Neural cell (in vitro differentiated cells): ENCODE results near the gene NPR3.

Experiments
- CTCF ChIP-seq: fragments of 450-650 bp; IDR thresholded peaks from 2 replicates; pipeline ENCODE4 v1.5.1; 2014; ENCODE audit warnings: antibody characterized with exemption, mild to moderate bottlenecking, moderate library complexity; ENCODE audit not compliant: poor library complexity, severe bottlenecking
- EP300 ChIP-seq: fragments of 450-650 bp; conservative IDR thresholded peaks from 2 replicates; pipeline ENCODE4 v1.6.1; 2014; ENCODE audit warnings: antibody characterized with exemption, mild to moderate bottlenecking, moderate library complexity; ENCODE audit not compliant: poor library complexity, severe bottlenecking
- EZH2 ChIP-seq: fragments of 200-600, 300-800 bp; shearing (Covaris generic), sonication (generic); IDR thresholded peaks from 2 replicates; pipeline ENCODE4 v1.6.1; 2014; ENCODE audit warnings: antibody characterized with exemption, low read length, borderline replicate concordance, mild to moderate bottlenecking; ENCODE audit not compliant: insufficient read depth, poor library complexity, severe bottlenecking
- MXI1 ChIP-seq: fragments of 450-650 bp; conservative IDR thresholded peaks from 2 replicates; pipeline ENCODE4 v1.6.1; 2014; ENCODE audit warnings: antibody characterized with exemption, mild to moderate bottlenecking; ENCODE audit not compliant: poor library complexity, severe bottlenecking
- POLR2AphosphoS5 ChIP-seq: IDR thresholded peaks from 2 replicates; pipeline ENCODE4 v1.6.1; 2012
- RAD21 ChIP-seq: fragments of 450-650 bp; conservative IDR thresholded peaks from 2 replicates; pipeline ENCODE4 v1.6.1; 2014; ENCODE audit warnings: antibody characterized with exemption, mild to moderate bottlenecking, moderate library complexity
- REST ChIP-seq: IDR thresholded peaks from 2 replicates; pipeline ENCODE4 v1.6.1; 2012; ENCODE audit warnings: borderline replicate concordance
- SMC3 ChIP-seq: fragments of 450-650 bp; conservative IDR thresholded peaks from 2 replicates; pipeline ENCODE4 v1.6.1; 2014; ENCODE audit warnings: antibody characterized with exemption, mild to moderate bottlenecking, moderate library complexity; ENCODE audit not compliant: poor library complexity
- TAF1 ChIP-seq: IDR thresholded peaks from 2 replicates; pipeline ENCODE4 v1.6.1; 2012; ENCODE audit warnings: low read depth

GRCh38 chr5:32683125-32683524, 28.0 kb upstream of the NPR3 start:
- no peak for TF ChIP-seq CTCF
- TF ChIP-seq POLR2AphosphoS5 = no peak
- no peak for TF ChIP-seq EZH2
- no peak for TF ChIP-seq REST
- no peak for TF ChIP-seq SMC3
- TF ChIP-seq EP300 = no peak
- no peak for TF ChIP-seq RAD21
- TF ChIP-seq TAF1 = no peak
- TF ChIP-seq MXI1 = no peak
